ENCODE results near the gene MAST2. TPM values are rescaled to one million over a fixed set of nuclear protein-coding genes. Genes with fewer than 3 reads are reported as not detected.

Gene MAST2
- total and polyA plus RNA-seq, 2 of the 13 experiments (the other 11 are each of a cell fraction or from before 2014, with no cell fraction given): 15.3 to 23.0 TPM

DNA sequence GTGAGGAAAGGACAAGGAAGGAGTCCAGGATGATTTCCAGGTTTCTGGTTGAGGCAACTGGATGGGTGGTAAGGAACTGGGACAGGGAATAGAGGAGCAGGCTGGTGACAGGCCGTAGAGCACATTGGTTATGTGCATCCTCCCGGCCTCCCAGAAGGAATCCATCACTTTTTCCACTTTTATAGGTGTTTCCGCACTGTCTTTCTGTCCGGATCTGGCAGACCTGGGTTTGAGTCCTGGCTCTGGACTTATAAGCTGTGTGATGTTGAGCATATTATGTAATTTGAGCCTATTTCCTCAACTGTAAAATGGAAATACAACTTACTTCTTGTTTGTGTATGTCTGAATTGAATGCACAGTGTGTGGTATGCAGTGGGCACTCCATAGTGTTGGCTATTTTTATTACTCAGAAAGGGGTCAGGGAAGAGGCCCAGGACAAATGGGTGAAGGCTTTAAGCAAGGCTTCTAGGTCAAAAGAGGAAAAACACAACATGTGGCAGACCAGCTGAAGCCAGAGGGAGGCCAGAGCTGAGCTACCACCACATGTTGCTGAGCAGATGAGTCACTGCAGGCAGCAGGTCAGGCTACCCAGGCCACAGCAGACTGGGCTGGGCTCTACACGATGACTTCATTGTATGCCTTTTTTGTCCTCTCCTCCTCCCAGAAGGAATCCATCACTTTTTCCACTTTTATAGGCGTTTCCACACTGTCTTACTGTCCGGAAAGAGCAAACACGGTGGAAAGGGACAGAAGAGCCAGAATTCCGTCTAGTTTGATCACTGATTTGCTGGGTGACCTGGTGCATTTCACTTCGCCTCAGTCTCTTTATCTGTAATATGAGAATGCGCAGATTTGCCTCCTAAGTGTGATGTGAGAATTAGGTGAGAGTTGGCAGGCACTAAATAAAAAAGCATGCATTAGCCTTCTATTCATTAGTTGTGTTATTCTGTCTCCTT lies 791 bp upstream of the MAST2 start (continued):
- TF ChIP-seq, protein P1, sequence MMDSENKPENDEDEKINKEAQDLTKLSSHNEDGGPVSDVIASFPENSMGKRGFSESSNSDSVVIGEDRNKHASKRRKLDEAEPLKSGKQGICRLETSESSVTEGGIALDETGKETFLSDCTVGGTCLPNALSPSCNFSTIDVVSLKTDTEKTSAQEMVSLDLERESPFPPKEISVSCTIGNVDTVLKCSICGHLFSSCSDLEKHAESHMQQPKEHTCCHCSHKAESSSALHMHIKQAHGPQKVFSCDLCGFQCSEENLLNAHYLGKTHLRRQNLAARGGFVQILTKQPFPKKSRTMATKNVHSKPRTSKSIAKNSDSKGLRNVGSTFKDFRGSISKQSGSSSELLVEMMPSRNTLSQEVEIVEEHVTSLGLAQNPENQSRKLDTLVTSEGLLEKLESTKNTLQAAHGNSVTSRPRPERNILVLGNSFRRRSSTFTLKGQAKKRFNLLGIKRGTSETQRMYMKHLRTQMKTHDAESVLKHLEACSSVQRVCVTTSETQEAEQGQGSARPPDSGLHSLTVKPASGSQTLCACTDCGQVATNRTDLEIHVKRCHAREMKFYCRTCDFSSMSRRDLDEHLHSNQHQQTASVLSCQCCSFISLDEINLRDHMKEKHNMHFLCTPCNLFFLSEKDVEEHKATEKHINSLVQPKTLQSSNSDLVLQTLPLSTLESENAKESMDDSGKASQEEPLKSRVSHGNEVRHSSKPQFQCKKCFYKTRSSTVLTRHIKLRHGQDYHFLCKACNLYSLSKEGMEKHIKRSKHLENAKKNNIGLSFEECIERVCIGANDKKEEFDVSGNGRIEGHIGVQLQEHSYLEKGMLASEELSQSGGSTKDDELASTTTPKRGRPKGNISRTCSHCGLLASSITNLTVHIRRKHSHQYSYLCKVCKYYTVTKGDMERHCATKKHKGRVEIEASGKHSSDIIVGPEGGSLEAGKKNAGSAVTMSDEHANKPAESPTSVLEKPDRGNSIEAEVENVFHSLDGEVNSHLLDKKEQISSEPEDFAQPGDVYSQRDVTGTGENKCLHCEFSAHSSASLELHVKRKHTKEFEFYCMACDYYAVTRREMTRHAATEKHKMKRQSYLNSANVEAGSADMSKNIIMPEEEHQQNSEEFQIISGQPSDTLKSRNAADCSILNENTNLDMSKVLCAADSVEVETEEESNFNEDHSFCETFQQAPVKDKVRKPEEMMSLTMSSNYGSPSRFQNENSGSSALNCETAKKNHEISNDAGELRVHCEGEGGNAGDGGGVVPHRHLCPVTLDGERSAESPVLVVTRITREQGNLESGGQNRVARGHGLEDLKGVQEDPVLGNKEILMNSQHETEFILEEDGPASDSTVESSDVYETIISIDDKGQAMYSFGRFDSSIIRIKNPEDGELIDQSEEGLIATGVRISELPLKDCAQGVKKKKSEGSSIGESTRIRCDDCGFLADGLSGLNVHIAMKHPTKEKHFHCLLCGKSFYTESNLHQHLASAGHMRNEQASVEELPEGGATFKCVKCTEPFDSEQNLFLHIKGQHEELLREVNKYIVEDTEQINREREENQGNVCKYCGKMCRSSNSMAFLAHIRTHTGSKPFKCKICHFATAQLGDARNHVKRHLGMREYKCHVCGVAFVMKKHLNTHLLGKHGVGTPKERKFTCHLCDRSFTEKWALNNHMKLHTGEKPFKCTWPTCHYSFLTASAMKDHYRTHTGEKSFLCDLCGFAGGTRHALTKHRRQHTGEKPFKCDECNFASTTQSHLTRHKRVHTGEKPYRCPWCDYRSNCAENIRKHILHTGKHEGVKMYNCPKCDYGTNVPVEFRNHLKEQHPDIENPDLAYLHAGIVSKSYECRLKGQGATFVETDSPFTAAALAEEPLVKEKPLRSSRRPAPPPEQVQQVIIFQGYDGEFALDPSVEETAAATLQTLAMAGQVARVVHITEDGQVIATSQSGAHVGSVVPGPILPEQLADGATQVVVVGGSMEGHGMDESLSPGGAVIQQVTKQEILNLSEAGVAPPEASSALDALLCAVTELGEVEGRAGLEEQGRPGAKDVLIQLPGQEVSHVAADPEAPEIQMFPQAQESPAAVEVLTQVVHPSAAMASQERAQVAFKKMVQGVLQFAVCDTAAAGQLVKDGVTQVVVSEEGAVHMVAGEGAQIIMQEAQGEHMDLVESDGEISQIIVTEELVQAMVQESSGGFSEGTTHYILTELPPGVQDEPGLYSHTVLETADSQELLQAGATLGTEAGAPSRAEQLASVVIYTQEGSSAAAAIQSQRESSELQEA (CRISPR knock-in tag; IDR thresholded peaks at IDR 0.05; ENCODE audit: not compliant biosample characterization): no peak
- TF ChIP-seq MEIS1 (CRISPR knock-in tag; IDR thresholded peaks at IDR 0.05; ENCODE audit: borderline replicate concordance) (no peak), NFKBIZ (CRISPR knock-in tag; IDR thresholded peaks at IDR 0.05) (no peak), SCMH1 (CRISPR knock-in tag; IDR thresholded peaks at IDR 0.05; ENCODE audit: borderline replicate concordance) (no peak), FOXA3 (CRISPR knock-in tag; IDR thresholded peaks at IDR 0.05) (no peak), ZMYM4 (CRISPR knock-in tag; IDR thresholded peaks at IDR 0.05) (no peak), AKAP8 (CRISPR knock-in tag; IDR thresholded peaks at IDR 0.05) (no peak), ARNTL (CRISPR knock-in tag; IDR thresholded peaks at IDR 0.05) (no peak), CREB1 (IDR thresholded peaks at IDR 0.05) (no peak), CREB1 (CRISPR knock-in tag; IDR thresholded peaks at IDR 0.05) (peak; percentile 61; the same call in 1 of the 2 replicates), RFXAP (CRISPR knock-in tag; IDR thresholded peaks at IDR 0.05; ENCODE audit: borderline replicate concordance) (no peak), AHR (CRISPR knock-in tag; IDR thresholded peaks at IDR 0.05) (no peak), TBX2 (CRISPR knock-in tag; IDR thresholded peaks at IDR 0.05; ENCODE audit: borderline replicate concordance) (peak; percentile 49; the same call in 1 of the 2 replicates), SAFB2 (CRISPR knock-in tag; IDR thresholded peaks at IDR 0.05; ENCODE audit: borderline replicate concordance, low read depth) (peak; percentile 0; the same call in 1 of the 2 replicates)
- TF ChIP-seq, protein P2, sequence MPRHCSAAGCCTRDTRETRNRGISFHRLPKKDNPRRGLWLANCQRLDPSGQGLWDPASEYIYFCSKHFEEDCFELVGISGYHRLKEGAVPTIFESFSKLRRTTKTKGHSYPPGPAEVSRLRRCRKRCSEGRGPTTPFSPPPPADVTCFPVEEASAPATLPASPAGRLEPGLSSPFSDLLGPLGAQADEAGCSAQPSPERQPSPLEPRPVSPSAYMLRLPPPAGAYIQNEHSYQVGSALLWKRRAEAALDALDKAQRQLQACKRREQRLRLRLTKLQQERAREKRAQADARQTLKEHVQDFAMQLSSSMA (CRISPR knock-in tag; IDR thresholded peaks at IDR 0.05): 0 out of 2 replicates have a peak, but pooled peaks have one; percentile 80
- TF ChIP-seq, protein P3, sequence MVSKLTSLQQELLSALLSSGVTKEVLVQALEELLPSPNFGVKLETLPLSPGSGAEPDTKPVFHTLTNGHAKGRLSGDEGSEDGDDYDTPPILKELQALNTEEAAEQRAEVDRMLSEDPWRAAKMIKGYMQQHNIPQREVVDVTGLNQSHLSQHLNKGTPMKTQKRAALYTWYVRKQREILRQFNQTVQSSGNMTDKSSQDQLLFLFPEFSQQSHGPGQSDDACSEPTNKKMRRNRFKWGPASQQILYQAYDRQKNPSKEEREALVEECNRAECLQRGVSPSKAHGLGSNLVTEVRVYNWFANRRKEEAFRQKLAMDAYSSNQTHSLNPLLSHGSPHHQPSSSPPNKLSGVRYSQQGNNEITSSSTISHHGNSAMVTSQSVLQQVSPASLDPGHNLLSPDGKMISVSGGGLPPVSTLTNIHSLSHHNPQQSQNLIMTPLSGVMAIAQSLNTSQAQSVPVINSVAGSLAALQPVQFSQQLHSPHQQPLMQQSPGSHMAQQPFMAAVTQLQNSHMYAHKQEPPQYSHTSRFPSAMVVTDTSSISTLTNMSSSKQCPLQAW (CRISPR knock-in tag; IDR thresholded peaks at IDR 0.05): peak; percentile 67; the same call in 1 of the 2 replicates
- TF ChIP-seq, protein P4, sequence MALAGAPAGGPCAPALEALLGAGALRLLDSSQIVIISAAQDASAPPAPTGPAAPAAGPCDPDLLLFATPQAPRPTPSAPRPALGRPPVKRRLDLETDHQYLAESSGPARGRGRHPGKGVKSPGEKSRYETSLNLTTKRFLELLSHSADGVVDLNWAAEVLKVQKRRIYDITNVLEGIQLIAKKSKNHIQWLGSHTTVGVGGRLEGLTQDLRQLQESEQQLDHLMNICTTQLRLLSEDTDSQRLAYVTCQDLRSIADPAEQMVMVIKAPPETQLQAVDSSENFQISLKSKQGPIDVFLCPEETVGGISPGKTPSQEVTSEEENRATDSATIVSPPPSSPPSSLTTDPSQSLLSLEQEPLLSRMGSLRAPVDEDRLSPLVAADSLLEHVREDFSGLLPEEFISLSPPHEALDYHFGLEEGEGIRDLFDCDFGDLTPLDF (CRISPR knock-in tag; IDR thresholded peaks at IDR 0.05): no peak

All from HepG2 (cell line).